Kidney epithelial cell (primary cell): ENCODE results near the gene GNG7. TPM values are rescaled to one million over a fixed set of nuclear protein-coding genes. Genes with fewer than 3 reads are reported as not detected.
A peak's percentile ranks its signal among the peaks of the same experiment; 100 is the strongest.

Experiments used
- DNase-seq: peaks from one replicate; pipeline ENCODE4 v3.0.0-alpha.2; 2010; ENCODE audit warnings: low read depth
- H3K27me3 ChIP-seq: 2 replicates; pipeline ENCODE4 v1.6.0; 2011; ENCODE audit warnings: low read length; ENCODE audit not compliant: control insufficient read depth, insufficient read depth
- H3K36me3 ChIP-seq: 2 replicates; pipeline ENCODE4 v1.5.1; 2011; ENCODE audit warnings: low read length; ENCODE audit not compliant: control insufficient read depth, insufficient read depth
- H3K4me3 ChIP-seq: 2 replicates; pipeline ENCODE4 v1.5.1; 2011; ENCODE audit warnings: low read depth, mild to moderate bottlenecking, control low read depth, low read length
- CTCF ChIP-seq: IDR thresholded peaks from 2 replicates; pipeline ENCODE4 v1.5.1; 2011; ENCODE audit warnings: mild to moderate bottlenecking, moderate library complexity, low read length, control low read depth, inconsistent platforms; ENCODE audit not compliant: insufficient read depth, poor library complexity, severe bottlenecking
- total RNA-seq: library from RNA; depleted of rRNA; stranded (reverse); fragments of >200 nt; gene quantifications from 2 replicates; pipeline ENCODE4 v1.2.3, GENCODE V29; 2015

GNG7 gene
- total RNA-seq, 1 donor from 2014 or later = 0.33 TPM

- peak; percentile 59 for TF ChIP-seq CTCF
- H3K27me3 ChIP-seq = no peaks in the 10 kb centered on the region
- H3K36me3 ChIP-seq = no peaks in the 10 kb centered on the region
- H3K4me3 ChIP-seq = no peak overlapping the region
- no peak for DNase-seq
Measured at GRCh38 chr19:2479556-2480194, 222.8 kb downstream of the GNG7 start.

GRCh38 chr19:2478756-2479555, 223.5 kb downstream of the GNG7 start:
- Histone ChIP-seq H3K4me3 (peak overlapping the region; percentile 94), H3K27me3 (no peaks in the 10 kb centered on the region), H3K36me3 (no peaks in the 10 kb centered on the region)
- no peak for DNase-seq
- TF ChIP-seq CTCF = no peak

- DNase-seq = no peak
- TF ChIP-seq CTCF = peak; percentile 20
Measured at GRCh38 chr19:2478278-2478755, 224.2 kb downstream of the GNG7 start.

GRCh38 chr19:2477732-2478191, 224.7 kb downstream of the GNG7 start:
- peak overlapping the region; percentile 94 for H3K4me3 ChIP-seq
- H3K27me3 ChIP-seq = no peaks in the 10 kb centered on the region
- no peak for DNase-seq
- TF ChIP-seq CTCF = no peak
- no peaks in the 10 kb centered on the region for H3K36me3 ChIP-seq

More at GRCh38 chr19:2478278-2478755, 224.2 kb downstream of the GNG7 start:
- Histone ChIP-seq H3K36me3 (no peaks in the 10 kb centered on the region), H3K27me3 (no peaks in the 10 kb centered on the region), H3K4me3 (peak overlapping the region; percentile 94)

- Histone ChIP-seq H3K27me3 (no peaks in the 10 kb centered on the region), H3K4me3 (peak overlapping the region; percentile 94), H3K36me3 (no peaks in the 10 kb centered on the region)
- no peak for DNase-seq
- no peak for TF ChIP-seq CTCF
Measured at GRCh38 chr19:2477141-2477710, 225.3 kb downstream of the GNG7 start.
